ENCODE data around the gene CCDC82.
"Not testable (repeated sequence)": the region's sequence is repeated elsewhere in the genome, so short reads cannot be mapped to it uniquely, and the experiment has no call there.

CCDC82 gene

DNA sequence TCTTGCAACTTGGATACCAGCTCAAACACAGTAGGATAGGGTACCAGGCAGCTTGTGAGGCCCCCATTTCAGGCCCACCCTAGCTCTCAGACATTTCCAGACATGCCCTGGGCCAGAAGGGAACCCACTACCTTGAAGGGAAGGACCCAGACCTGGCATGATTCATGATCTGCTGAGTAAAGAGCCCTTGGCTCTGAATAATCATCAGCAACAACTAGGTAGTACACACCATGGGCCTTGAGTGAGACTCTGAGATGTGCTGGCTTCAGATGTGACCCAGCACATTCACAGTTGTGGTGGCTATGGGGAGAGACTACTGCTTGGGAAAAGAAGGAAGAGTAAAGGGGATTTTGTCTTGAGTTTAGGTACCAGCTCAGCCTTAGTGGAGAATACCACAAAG is 23.7 kb upstream of the CCDC82 start:
- no peak overlapping the region for H3K4me3 ChIP-seq (ENCODE audit: low read length)
- H3K27ac ChIP-seq (ENCODE audit: low read depth, low read length): no peak overlapping the region
- H3K4me2 ChIP-seq (ENCODE audit: low read length): no peak overlapping the region
- no peaks in the 10 kb centered on the region for H3K36me3 ChIP-seq (ENCODE audit: control insufficient read depth, low read length)
- no peaks in the 10 kb centered on the region for H4K20me1 ChIP-seq (ENCODE audit: control insufficient read depth, insufficient read depth, low read depth, low read length)
- H3K27me3 ChIP-seq (ENCODE audit: control insufficient read depth, low read length): 0 out of 2 replicates have a peak, but pooled peaks cover 3% of the 10 kb centered on the region
- H3K9me2 ChIP-seq (replicated peaks; ENCODE audit: control insufficient read depth, low read length): no peaks in the 10 kb centered on the region; the same call in 1 of the 2 replicates
- H3K4me1 ChIP-seq (ENCODE audit: control insufficient read depth, low read length): no peaks in the 10 kb centered on the region
- H3K9me3 ChIP-seq (ENCODE audit: control insufficient read depth, insufficient read depth, low read length): no peaks in the 10 kb centered on the region
- H3K79me2 ChIP-seq (ENCODE audit: control insufficient read depth, low read length): no peaks in the 10 kb centered on the region
- TF ChIP-seq EZH2phosphoT487 (IDR thresholded peaks at IDR 0.05; ENCODE audit: borderline replicate concordance, low read length): no peak
- TF ChIP-seq, protein P1, sequence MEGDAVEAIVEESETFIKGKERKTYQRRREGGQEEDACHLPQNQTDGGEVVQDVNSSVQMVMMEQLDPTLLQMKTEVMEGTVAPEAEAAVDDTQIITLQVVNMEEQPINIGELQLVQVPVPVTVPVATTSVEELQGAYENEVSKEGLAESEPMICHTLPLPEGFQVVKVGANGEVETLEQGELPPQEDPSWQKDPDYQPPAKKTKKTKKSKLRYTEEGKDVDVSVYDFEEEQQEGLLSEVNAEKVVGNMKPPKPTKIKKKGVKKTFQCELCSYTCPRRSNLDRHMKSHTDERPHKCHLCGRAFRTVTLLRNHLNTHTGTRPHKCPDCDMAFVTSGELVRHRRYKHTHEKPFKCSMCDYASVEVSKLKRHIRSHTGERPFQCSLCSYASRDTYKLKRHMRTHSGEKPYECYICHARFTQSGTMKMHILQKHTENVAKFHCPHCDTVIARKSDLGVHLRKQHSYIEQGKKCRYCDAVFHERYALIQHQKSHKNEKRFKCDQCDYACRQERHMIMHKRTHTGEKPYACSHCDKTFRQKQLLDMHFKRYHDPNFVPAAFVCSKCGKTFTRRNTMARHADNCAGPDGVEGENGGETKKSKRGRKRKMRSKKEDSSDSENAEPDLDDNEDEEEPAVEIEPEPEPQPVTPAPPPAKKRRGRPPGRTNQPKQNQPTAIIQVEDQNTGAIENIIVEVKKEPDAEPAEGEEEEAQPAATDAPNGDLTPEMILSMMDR (IDR thresholded peaks at IDR 0.05; ENCODE audit: low read depth, low read length, poor library complexity, severe bottlenecking): no peak
- no peaks in the 10 kb centered on the region for H3F3A ChIP-seq (ENCODE audit: control insufficient read depth, insufficient read depth)

DNA sequence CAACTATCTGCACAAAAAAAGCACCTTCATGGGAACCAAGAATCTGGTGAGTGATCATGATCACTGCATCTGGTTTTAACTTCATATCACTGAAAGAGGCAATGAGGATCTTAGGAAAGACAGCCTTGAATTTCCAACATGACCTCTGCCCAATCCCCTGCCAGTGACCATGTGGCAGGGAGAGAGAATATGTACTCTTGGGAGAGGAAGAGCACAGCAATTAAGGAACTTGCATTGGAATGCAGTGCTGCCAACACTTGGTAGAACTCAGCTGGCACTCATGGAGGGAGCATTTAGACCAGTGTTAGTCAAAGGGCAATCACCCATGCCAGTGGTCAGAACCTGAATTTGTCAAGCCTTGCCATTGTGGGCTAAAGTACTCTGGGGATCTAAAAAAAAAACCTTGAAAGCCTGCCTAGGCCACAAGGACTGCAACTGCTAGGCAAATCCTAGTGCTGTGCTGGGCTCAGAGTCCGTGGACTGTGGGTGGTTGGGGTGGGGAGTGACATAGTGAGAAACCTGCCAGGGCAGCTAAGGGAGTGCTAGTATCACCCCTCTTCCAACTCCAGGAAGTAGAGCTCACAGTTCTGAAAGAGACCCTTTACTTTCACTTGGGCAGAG is 23.2 kb upstream of the CCDC82 start:
- Histone ChIP-seq H3K27ac (ENCODE audit: low read depth, low read length) (no peak overlapping the region), H3K36me3 (ENCODE audit: control insufficient read depth, low read length) (no peaks in the 10 kb centered on the region), H3K4me1 (ENCODE audit: control insufficient read depth, low read length) (no peaks in the 10 kb centered on the region), H3F3A (ENCODE audit: control insufficient read depth, insufficient read depth) (no peaks in the 10 kb centered on the region), H3K27me3 (ENCODE audit: control insufficient read depth, low read length) (0 out of 2 replicates have a peak, but pooled peaks cover 3% of the 10 kb centered on the region), H3K4me2 (ENCODE audit: low read length) (no peak overlapping the region), H3K9me3 (ENCODE audit: control insufficient read depth, insufficient read depth, low read length) (no peaks in the 10 kb centered on the region), H3K4me3 (ENCODE audit: low read length) (no peak overlapping the region), H4K20me1 (ENCODE audit: control insufficient read depth, insufficient read depth, low read depth, low read length) (no peaks in the 10 kb centered on the region), H3K79me2 (ENCODE audit: control insufficient read depth, low read length) (no peaks in the 10 kb centered on the region), H3K9me2 (replicated peaks; ENCODE audit: control insufficient read depth, low read length) (no peaks in the 10 kb centered on the region; the same call in 1 of the 2 replicates)
- no peak for TF ChIP-seq EZH2phosphoT487 (IDR thresholded peaks at IDR 0.05; ENCODE audit: borderline replicate concordance, low read length)
- TF ChIP-seq, protein P1 (IDR thresholded peaks at IDR 0.05; ENCODE audit: low read depth, low read length, poor library complexity, severe bottlenecking): no peak

DNA sequence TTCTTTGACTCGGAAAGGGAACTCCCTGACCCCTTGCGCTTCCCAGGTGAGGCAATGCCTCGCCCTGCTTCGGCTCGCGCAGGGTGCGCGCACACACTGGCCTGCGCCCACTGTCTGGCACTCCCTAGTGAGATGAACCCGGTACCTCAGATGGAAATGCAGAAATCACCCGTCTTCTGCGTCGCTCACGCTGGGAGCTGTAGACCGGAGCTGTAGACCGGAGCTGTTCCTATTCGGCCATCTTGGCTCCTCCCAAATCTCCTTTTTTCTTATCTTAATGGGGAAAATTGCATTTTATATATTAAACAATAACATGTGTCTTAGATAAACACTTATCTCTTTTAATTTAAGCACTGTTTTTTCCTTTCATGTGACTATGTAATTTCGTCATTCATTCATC is 21.7 kb upstream of the CCDC82 start:
- H3K79me2 ChIP-seq (ENCODE audit: control insufficient read depth, low read length); H3K36me3 ChIP-seq (ENCODE audit: control insufficient read depth, low read length); H3K4me1 ChIP-seq (ENCODE audit: control insufficient read depth, low read length); H3K9me3 ChIP-seq (ENCODE audit: control insufficient read depth, insufficient read depth, low read length); H3K27ac ChIP-seq (ENCODE audit: low read depth, low read length); H4K20me1 ChIP-seq (ENCODE audit: control insufficient read depth, insufficient read depth, low read depth, low read length); H3K4me3 ChIP-seq (ENCODE audit: low read length); H3F3A ChIP-seq (ENCODE audit: control insufficient read depth, insufficient read depth); H3K27me3 ChIP-seq (ENCODE audit: control insufficient read depth, low read length); H3K4me2 ChIP-seq (ENCODE audit: low read length); H3K9me2 ChIP-seq (replicated peaks; ENCODE audit: control insufficient read depth, low read length): not testable (repeated sequence)

DNA sequence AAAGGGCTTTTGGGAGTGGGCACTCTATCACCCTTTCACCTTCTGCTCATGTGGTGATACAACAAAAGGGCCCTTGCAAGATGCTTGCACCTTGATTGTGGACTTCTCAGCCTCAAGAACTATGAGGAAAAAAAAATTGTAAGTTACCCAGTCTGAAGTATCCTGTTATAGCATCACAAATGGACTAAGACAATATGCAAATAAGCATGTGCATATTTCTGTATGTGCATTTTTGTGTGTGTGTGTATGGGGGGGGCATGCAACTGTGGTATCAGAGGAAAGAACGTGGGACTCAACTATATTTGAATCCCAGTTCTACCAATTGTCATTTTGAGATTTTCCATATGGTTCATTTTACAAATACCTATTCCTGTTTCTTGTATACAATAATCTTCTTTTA is 11.0 kb upstream of the CCDC82 start:
- H3K36me3 ChIP-seq (ENCODE audit: control insufficient read depth, low read length): no peaks in the 10 kb centered on the region
- H3F3A ChIP-seq (ENCODE audit: control insufficient read depth, insufficient read depth): no peaks in the 10 kb centered on the region
- no peaks in the 10 kb centered on the region for H4K20me1 ChIP-seq (ENCODE audit: control insufficient read depth, insufficient read depth, low read depth, low read length)
- H3K27me3 ChIP-seq (ENCODE audit: control insufficient read depth, low read length): no peaks in the 10 kb centered on the region; the same call in 1 of the 2 replicates
- H3K4me3 ChIP-seq (ENCODE audit: low read length): no peak overlapping the region
- H3K4me1 ChIP-seq (ENCODE audit: control insufficient read depth, low read length): no peaks in the 10 kb centered on the region
- no peak overlapping the region for H3K4me2 ChIP-seq (ENCODE audit: low read length)
- TF ChIP-seq, protein P1 (IDR thresholded peaks at IDR 0.05; ENCODE audit: low read depth, low read length, poor library complexity, severe bottlenecking): no peak
- TF ChIP-seq EZH2phosphoT487 (IDR thresholded peaks at IDR 0.05; ENCODE audit: borderline replicate concordance, low read length): no peak
- no peak overlapping the region for H3K27ac ChIP-seq (ENCODE audit: low read depth, low read length)
- H3K9me3 ChIP-seq (ENCODE audit: control insufficient read depth, insufficient read depth, low read length): no peaks in the 10 kb centered on the region
- H3K79me2 ChIP-seq (ENCODE audit: control insufficient read depth, low read length): no peaks in the 10 kb centered on the region
- H3K9me2 ChIP-seq (replicated peaks; ENCODE audit: control insufficient read depth, low read length): no peaks in the 10 kb centered on the region

All from DOHH2 (cell line).